GM13977 (cell line): ENCODE results near the gene HOXC5.

Experiments
- DNase-seq: peaks from one replicate; pipeline ENCODE4 v3.0.0; 2012; ENCODE audit warnings: low spot score
- in situ Hi-C: fragments of 300-500 bp; cut with MboI; formaldehyde crosslinking; loops from one replicate; pipeline ENCODE4 v1.12.0; 2022; ENCODE audit warnings: low sequenced_read_pairs, low pct_unique_long_range_greater_than_20kb, mixed read lengths, inconsistent platforms; ENCODE audit not compliant: unreplicated experiment
- TF ChIP-seq, protein P1 (sequence below): IDR thresholded peaks from 2 replicates; pipeline ENCODE4 v1.5.1; 2012; ENCODE audit warnings: mild to moderate bottlenecking, control low read depth; ENCODE audit not compliant: insufficient read depth; ENCODE audit errors: extremely low read depth, missing control alignments

The HOXC5 gene

DNA sequence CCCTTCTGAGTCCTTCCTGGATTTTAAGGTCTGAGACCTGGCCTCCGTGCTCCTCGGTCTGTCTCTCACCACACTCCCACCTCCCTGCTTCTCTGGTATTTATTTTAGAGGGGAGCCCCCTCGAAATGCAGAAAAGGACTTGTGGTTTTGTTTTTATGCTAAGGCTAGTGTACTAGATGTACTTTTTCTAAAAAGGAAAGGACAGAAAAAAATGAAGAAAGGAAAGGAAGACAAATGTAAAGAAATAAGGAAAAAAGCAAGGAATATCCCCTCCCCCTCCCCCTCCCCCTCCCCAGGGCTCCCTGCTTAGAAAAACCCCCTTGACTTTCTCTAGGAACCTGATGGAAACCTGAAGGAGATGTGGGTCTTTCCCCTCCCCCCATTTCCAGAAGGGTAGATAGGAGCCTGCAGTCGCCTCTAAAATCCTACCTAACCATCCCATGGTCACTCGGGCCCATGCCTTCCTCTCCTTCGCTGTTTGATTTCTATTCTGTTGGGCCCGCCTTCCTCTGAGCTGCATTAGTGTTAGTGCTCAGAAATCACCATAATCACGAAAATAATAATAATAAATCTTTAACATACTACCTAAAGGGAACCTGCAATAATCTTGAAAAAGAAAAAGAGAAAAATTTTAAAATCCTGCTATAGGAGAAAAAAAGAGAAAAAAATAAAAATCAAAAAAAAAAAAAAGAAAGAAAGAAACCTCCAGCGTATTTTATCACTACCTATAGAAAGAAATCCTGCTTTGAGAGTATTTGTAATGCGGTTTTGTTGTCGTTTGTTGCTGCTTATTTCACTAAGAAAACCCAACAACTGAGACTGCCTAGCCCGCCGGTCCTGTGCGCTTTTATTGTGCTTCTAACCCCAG, 21.0 kb upstream of the HOXC5 start:
- in situ Hi-C loops = loop anchor here (25.0 kb wide), 1 partner anchor 350 kb away; the partner anchor contains the start of gene GPR84
- DNase-seq = no peak
- TF ChIP-seq, protein P1, sequence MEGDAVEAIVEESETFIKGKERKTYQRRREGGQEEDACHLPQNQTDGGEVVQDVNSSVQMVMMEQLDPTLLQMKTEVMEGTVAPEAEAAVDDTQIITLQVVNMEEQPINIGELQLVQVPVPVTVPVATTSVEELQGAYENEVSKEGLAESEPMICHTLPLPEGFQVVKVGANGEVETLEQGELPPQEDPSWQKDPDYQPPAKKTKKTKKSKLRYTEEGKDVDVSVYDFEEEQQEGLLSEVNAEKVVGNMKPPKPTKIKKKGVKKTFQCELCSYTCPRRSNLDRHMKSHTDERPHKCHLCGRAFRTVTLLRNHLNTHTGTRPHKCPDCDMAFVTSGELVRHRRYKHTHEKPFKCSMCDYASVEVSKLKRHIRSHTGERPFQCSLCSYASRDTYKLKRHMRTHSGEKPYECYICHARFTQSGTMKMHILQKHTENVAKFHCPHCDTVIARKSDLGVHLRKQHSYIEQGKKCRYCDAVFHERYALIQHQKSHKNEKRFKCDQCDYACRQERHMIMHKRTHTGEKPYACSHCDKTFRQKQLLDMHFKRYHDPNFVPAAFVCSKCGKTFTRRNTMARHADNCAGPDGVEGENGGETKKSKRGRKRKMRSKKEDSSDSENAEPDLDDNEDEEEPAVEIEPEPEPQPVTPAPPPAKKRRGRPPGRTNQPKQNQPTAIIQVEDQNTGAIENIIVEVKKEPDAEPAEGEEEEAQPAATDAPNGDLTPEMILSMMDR = no peak

GRCh38 chr12:54012631-54013409, 20.0 kb upstream of the HOXC5 start:
- in situ Hi-C loops = loop anchor here (25.0 kb wide), 1 partner anchor 349 kb away; the partner anchor contains the start of gene GPR84
- TF ChIP-seq, protein P1 = no peak
- no peak for DNase-seq

GRCh38 chr12:54014377-54015017, 18.4 kb upstream of the HOXC5 start:
- DNase-seq = no peak
- TF ChIP-seq, protein P1 = no peak
- in situ Hi-C loops = loop anchor here (25.0 kb wide), 1 partner anchor 348 kb away; the partner anchor contains the start of gene GPR84

DNA sequence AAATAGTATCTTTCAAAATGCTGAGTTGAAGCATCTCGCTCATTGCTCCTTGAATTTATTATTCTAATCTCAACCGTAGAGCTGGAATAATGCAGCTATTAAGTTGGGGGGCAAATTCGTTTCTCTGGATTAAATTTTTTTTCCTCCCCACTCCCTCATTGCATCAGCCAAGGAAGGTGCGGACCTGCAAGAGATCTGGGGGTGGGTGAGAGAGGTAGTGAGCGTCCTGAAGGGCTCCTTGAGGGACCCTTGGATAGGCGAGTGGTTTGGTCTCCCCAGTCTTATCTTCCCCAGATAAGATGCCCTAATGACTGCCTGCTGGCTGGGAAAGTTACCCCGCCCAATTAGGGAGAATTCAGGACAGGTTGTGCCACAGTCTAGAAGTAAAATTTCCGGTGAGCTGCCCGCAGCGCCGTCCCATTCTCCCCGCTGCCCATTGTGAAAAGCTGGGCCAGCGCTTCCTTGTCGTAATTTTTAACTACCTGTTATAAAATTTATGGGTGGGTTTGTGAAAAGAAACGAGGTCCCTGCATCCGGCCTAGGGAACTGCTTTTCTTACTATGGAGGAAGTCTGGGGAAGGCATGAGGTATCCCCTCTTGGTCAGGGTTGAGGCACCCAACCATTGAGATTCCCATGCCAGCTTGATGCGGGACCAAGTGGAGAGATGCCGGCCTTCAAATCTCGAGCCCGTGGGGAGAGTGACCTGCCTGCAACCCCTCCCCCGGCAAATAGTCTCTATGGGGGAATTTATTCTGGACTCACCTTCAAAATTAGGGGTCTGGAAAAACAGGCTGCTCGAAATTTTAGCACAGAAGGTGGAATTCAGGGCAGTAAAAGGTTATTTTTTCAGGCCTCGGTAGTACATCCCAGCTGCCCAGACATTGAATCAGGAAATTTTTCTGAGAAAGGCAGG, 17.6 kb upstream of the HOXC5 start:
- no peak for DNase-seq
- in situ Hi-C loops = loop anchor here (25.0 kb wide), 1 partner anchor 347 kb away; the partner anchor contains the start of gene GPR84
- TF ChIP-seq, protein P1 = no peak

DNA sequence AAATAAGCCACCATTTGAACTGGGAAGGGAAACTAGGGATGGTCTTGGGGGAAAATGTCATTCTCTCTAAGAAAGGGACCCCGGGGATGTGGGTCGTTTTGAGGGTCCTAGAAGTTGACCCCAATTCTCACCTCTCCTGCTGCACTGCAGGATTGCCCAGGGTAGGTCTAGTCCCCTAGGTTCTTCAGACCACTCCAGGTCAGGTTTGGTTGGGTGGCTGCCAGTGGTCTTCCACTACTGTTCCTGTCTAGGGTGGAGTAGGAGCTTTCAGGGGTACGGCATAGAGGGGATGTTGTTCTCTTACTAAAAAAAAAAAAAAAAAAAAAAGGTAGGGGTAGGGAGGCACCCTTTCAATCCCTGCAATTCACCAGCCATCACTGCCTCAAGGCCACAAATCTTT, 16.8 kb upstream of the HOXC5 start:
- TF ChIP-seq, protein P1 = no peak
- in situ Hi-C loops = loop anchor here (25.0 kb wide), 1 partner anchor 346 kb away; the partner anchor contains the start of gene GPR84
- DNase-seq = no peak
